Esophagus muscularis mucosa (tissue), 4 donors: Measurements from ENCODE around the gene ITGB6. TPM values are rescaled to one million over a fixed set of nuclear protein-coding genes. Genes with fewer than 3 reads are reported as not detected.

ENCODE experiments used
- DNase-seq: peaks from one replicate; pipeline ENCODE4 v3.0.0-alpha.2; 2017; ENCODE audit errors: extremely low spot score
- H3K27ac ChIP-seq, 4 donors: fragments of 200-600 bp; sonication (generic); replicated peaks in 1 of 4; 1 replicate in 3 of 4; 2 replicates in 1 of 4; pipeline ENCODE4 v1.5.1; 2016 to 2019; ENCODE audit warnings: mild to moderate bottlenecking in 1 of 4
- H3K27me3 ChIP-seq, 4 donors: fragments of 200-600 bp; sonication (generic); one replicate each; pipeline versions ENCODE4 v1.5.1 to v1.6.0; 2016 to 2019
- H3K36me3 ChIP-seq, 4 donors: fragments of 200-600 bp; sonication (generic); one replicate each; pipeline ENCODE4 v1.5.1; 2016 to 2019
- H3K4me1 ChIP-seq, 4 donors: fragments of 200-600 bp; sonication (generic); one replicate each; pipeline ENCODE4 v1.5.1; 2016 to 2019
- H3K4me3 ChIP-seq, 4 donors: fragments of 200-600 bp; sonication (generic); 1 replicate in 2 of 4; 2 replicates in 2 of 4; pipeline ENCODE4 v1.5.1; 2016 to 2019; ENCODE audit warnings: mild to moderate bottlenecking in 4 of 4, moderate library complexity in 1 of 4
- H3K9me3 ChIP-seq, 4 donors: fragments of 200-600 bp; sonication (generic); 1 replicate in 3 of 4; 2 replicates in 1 of 4; pipeline ENCODE4 v1.5.1; 2016 to 2019
- EP300 ChIP-seq: sonication (generic); formaldehyde crosslinking; IDR thresholded peaks from one replicate; pipeline ENCODE4 v1.6.1; 2017; ENCODE audit warnings: antibody characterized with exemption
- POLR2A ChIP-seq: fragments of 450-650 bp; IDR thresholded peaks from one replicate; pipeline ENCODE4 v1.6.1; 2017; ENCODE audit warnings: antibody characterized with exemption, moderate library complexity, mild to moderate bottlenecking, low read depth
- POLR2AphosphoS5 ChIP-seq, 2 donors: sonication (generic); formaldehyde crosslinking; IDR thresholded peaks; one replicate each; pipeline ENCODE4 v1.6.1; 2017; ENCODE audit warnings: antibody characterized with exemption in 2 of 2
- WGBS: methylation state at CpG from one replicate; pipeline ENCODE4 v1.1.5; 2018; 5-methylcytosine and 5-hydroxymethylcytosine counted together
- intact Hi-C: fragments of 100-400 bp; cut with DNase I; formaldehyde crosslinking; loops from one replicate; pipeline ENCODE4 v1.15.1; 2023
- total RNA-seq, 4 donors: library from RNA; depleted of rRNA; stranded (reverse); fragments of >200 nt; gene quantifications; one replicate each; pipeline versions ENCODE4 v1.1.0 to v1.2.1, GENCODE V29; 2016
- TF ChIP-seq, protein P1 (sequence below), 3 experiments: fragments of 200-600 bp in 2 of 3; fragments of 450-650 bp in 1 of 3; sonication (generic) in 2 of 3; IDR thresholded peaks; one replicate each; pipeline ENCODE4 v1.5.1; 2017 to 2019; ENCODE audit warnings: antibody characterized with exemption in 3 of 3, mild to moderate bottlenecking in 2 of 3, moderate library complexity in 1 of 3

Gene ITGB6
- total RNA-seq, 4 donors from 2014 or later: 0.17 to 3.4 TPM; not detected in 2

DNA sequence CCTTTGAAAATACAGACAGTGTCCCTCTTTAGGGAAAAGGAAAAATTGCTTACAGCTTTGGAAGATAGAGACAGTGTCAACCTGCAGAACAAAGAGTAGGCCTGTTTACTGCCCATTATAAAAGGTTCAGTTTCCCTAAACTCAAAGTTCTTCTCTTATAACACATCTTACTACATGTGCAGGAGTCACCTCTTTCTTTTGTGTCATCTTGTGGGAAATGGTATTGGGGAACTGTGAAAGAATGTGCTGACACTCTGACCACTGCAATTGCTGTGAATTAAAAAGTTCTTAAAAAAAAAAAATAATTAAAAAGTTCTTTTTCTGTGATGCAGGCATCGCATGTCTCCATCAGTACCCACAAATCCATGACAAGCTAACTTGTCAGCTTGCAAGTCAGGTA, 2.9 kb upstream of the ITGB6 start:
- Histone ChIP-seq H3K27me3 (no peaks in the 10 kb centered on the region), H3K27ac (no peak overlapping the region), H3K9me3 (no peaks in the 10 kb centered on the region), H3K4me3 (no peak overlapping the region), H3K36me3 (no peaks in the 10 kb centered on the region), H3K4me1 (peaks cover 3 to 14% (median 6%) of the 10 kb centered on the region in 4 donors)
- DNase-seq: no peak
- WGBS: 96% methylated on average over 1 of the region's 1 CpG
- intact Hi-C loops: no loop called here
- TF ChIP-seq POLR2A (no peak), EP300 (no peak), POLR2AphosphoS5 (IDR thresholded peaks at IDR 0.05) (no peak)
- TF ChIP-seq, protein P1, sequence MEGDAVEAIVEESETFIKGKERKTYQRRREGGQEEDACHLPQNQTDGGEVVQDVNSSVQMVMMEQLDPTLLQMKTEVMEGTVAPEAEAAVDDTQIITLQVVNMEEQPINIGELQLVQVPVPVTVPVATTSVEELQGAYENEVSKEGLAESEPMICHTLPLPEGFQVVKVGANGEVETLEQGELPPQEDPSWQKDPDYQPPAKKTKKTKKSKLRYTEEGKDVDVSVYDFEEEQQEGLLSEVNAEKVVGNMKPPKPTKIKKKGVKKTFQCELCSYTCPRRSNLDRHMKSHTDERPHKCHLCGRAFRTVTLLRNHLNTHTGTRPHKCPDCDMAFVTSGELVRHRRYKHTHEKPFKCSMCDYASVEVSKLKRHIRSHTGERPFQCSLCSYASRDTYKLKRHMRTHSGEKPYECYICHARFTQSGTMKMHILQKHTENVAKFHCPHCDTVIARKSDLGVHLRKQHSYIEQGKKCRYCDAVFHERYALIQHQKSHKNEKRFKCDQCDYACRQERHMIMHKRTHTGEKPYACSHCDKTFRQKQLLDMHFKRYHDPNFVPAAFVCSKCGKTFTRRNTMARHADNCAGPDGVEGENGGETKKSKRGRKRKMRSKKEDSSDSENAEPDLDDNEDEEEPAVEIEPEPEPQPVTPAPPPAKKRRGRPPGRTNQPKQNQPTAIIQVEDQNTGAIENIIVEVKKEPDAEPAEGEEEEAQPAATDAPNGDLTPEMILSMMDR (IDR thresholded peaks at IDR 0.05): no peak

DNA sequence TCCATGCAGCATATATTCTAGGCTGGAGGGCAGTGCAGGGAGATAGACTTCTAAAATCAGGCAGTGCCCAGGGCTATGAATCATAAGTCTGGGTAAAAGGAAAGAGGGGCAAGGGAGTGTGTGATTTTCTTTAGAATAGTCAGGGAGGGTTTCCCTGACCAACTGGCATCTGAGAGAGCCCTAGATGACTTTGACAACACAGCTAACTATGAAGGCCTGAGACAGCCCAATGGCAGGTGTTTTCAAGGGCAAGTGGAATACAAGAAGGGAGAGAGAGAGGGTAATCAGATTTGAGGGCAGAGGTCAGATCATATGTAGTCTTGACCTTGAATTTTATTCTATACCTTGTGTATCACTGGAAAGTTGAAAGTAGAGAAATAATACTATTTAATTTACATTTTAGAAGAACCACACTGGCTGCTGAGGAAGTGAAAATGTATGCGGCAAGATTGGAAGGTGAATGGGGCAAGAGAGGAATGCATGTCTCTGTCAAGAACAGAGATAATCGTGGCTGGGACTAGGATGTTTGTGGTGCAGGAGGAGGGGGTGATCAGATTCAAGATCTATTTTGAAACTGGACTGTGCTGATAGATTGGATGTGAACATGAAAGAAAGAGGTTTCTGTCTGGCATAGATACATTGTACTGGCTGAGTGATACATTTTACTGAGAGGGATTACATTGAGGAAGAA, 1.9 kb upstream of the ITGB6 start:
- Histone ChIP-seq H3K4me3 (no peak overlapping the region), H3K4me1 (peaks cover 0 to 7% (median 0%) of the 10 kb centered on the region in 4 donors), H3K27ac (no peak overlapping the region), H3K9me3 (no peaks in the 10 kb centered on the region), H3K36me3 (no peaks in the 10 kb centered on the region), H3K27me3 (no peaks in the 10 kb centered on the region)
- TF ChIP-seq POLR2A: no peak
- TF ChIP-seq, protein P1 (IDR thresholded peaks at IDR 0.05): no peak
- no peak for TF ChIP-seq EP300
- TF ChIP-seq POLR2AphosphoS5 (IDR thresholded peaks at IDR 0.05): no peak
- intact Hi-C loops: no loop called here
- 88% methylated on average over 2 of the region's 2 CpGs for WGBS
- DNase-seq: no peak

DNA sequence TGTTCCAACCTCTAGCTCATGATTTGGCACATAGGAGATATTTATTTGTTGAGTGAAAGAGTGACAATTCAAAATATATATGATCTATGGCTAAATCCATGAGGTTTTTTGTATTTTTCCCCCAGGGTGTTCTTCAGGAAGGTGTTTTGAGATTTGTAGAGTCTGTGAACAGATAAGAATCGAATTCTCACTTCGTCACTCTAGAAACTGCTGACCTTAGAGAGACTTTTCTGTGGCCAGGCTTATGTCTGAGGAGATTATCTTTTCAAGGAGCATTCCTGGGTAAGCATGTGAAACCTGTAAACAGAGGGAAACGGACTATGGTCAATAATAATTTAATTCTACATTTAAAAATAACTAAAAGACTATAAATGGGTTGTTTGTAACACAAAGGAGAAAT, 849 bp upstream of the ITGB6 start:
- no peak for TF ChIP-seq POLR2AphosphoS5 (IDR thresholded peaks at IDR 0.05)
- no peak for TF ChIP-seq EP300
- no peak for TF ChIP-seq POLR2A
- TF ChIP-seq, protein P1 (IDR thresholded peaks at IDR 0.05): no peak
- no peaks in the 10 kb centered on the region for H3K36me3 ChIP-seq
- WGBS: 75% methylated on average over 3 of the region's 3 CpGs
- DNase-seq: no peak
- H3K4me3 ChIP-seq: no peak overlapping the region
- peaks cover 0 to 7% (median 0%) of the 10 kb centered on the region in 4 donors for H3K4me1 ChIP-seq
- intact Hi-C loops: no loop called here
- no peak overlapping the region for H3K27ac ChIP-seq
- no peaks in the 10 kb centered on the region for H3K27me3 ChIP-seq
- no peaks in the 10 kb centered on the region for H3K9me3 ChIP-seq

DNA sequence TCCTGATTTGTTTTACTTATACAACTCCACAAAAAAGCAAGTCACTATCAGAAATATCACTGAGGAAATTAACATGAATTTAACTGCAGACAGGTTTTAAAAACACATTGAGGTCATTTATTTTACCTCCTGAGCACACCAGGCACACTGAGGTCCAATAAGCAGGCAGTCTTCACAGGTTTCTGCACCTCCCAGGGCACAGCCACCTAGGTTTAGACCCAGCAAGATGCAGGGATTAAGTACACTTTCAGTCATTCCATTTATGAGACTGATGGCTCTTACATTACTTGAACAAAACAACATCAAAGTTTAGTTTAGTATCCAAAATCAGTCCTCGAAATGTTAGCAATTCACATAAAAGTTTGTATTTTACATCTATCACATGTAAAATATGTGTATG, 1.0 kb downstream of the ITGB6 start:
- DNase-seq: no peak
- no peak overlapping the region for H3K4me3 ChIP-seq
- no peak overlapping the region for H3K27ac ChIP-seq
- no peaks in the 10 kb centered on the region for H3K36me3 ChIP-seq
- intact Hi-C loops: no loop called here
- TF ChIP-seq POLR2AphosphoS5 (IDR thresholded peaks at IDR 0.05) (no peak), EP300 (no peak), POLR2A (no peak)
- TF ChIP-seq, protein P1 (IDR thresholded peaks at IDR 0.05): no peak
- no peaks in the 10 kb centered on the region for H3K27me3 ChIP-seq
- no peaks in the 10 kb centered on the region for H3K9me3 ChIP-seq
- H3K4me1 ChIP-seq: no peaks in the 10 kb centered on the region
- 100% methylated on average over 1 of the region's 1 CpG for WGBS

DNA sequence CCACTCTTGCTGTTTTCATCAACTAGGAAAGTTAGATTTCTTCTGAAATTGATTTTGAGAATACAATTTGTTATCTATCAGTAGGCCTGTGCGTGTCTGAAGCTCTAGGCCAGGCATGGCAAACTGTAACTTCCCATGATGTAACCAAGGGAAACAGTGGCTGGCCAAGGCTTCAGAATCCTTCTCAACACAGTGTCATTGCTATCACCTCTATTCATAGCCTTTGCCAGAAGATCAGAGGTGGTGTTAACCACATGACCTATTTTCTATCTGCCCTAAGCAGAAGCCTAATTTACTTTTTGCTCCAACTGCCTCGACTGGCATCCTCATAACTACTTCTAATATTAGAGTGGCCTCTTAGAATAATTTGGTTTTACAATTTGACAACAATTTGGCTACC, 2.5 kb downstream of the ITGB6 start:
- WGBS: 96% methylated on average over 2 of the region's 2 CpGs
- no peaks in the 10 kb centered on the region for H3K27me3 ChIP-seq
- DNase-seq: no peak
- TF ChIP-seq POLR2AphosphoS5 (IDR thresholded peaks at IDR 0.05) (no peak), POLR2A (no peak), EP300 (no peak)
- TF ChIP-seq, protein P1 (IDR thresholded peaks at IDR 0.05): no peak
- no peak overlapping the region for H3K27ac ChIP-seq
- intact Hi-C loops: no loop called here
- H3K36me3 ChIP-seq: no peaks in the 10 kb centered on the region
- no peak overlapping the region for H3K4me3 ChIP-seq
- no peaks in the 10 kb centered on the region for H3K9me3 ChIP-seq
- no peaks in the 10 kb centered on the region for H3K4me1 ChIP-seq
